OCI-LY7 (cell line): Measurements from ENCODE around the gene RNPEPL1.

ENCODE experiments used
- CTCF ChIP-seq: fragments of 200-600 bp; sonication (generic); conservative IDR thresholded peaks from 2 replicates; pipeline ENCODE4 v1.5.1; 2014; ENCODE audit warnings: mild to moderate bottlenecking, antibody characterized with exemption, low read length, moderate library complexity, mixed read lengths
- EZH2phosphoT487 ChIP-seq: fragments of 200-600 bp; sonication (generic); IDR thresholded peaks from 2 replicates; pipeline ENCODE4 v1.6.1; 2018; ENCODE audit warnings: low read depth, borderline replicate concordance, mild to moderate bottlenecking, mixed run types, antibody characterized with exemption, low read length, moderate library complexity, mixed read lengths

GRCh38 chr2:240566203-240567136, 1.8 kb upstream of the RNPEPL1 start:
- TF ChIP-seq CTCF = peak; percentile 80
- TF ChIP-seq EZH2phosphoT487 = no peak
